Hematopoietic multipotent progenitor cell treated with erythropoietin and hydrocortisone succinate and interleukin-3 and kit ligand, for 15 days (in vitro differentiated cells): ENCODE data around the gene NEK11.
"Not testable (repeated sequence)": the region's sequence is repeated elsewhere in the genome, so short reads cannot be mapped to it uniquely, and the experiment has no call there.

Experiments used
- DNase-seq: peaks from one replicate; pipeline ENCODE4 v3.0.0-alpha.2; 2015; ENCODE audit warnings: low spot score

The NEK11 gene

DNA sequence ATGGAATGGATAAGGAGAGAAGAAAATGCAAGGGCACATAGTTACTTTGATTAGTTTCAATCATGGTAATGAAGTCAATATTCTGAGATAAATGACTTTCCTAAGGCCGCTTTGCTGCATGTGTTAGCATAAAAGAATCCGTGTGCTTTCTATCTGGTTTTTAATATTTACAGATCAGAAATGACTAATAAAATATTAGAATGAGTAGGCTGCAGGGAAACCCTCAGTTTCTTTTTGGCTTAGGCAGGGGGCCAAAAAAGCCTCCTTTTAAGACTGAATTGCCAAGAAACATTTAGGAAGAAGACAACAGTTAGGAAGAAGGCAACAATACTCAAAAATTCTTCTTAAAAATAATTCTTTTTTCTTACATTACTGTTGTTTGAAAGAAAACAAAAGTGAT, 11.6 kb downstream of the NEK11 start:
- DNase-seq: no peak

DNA sequence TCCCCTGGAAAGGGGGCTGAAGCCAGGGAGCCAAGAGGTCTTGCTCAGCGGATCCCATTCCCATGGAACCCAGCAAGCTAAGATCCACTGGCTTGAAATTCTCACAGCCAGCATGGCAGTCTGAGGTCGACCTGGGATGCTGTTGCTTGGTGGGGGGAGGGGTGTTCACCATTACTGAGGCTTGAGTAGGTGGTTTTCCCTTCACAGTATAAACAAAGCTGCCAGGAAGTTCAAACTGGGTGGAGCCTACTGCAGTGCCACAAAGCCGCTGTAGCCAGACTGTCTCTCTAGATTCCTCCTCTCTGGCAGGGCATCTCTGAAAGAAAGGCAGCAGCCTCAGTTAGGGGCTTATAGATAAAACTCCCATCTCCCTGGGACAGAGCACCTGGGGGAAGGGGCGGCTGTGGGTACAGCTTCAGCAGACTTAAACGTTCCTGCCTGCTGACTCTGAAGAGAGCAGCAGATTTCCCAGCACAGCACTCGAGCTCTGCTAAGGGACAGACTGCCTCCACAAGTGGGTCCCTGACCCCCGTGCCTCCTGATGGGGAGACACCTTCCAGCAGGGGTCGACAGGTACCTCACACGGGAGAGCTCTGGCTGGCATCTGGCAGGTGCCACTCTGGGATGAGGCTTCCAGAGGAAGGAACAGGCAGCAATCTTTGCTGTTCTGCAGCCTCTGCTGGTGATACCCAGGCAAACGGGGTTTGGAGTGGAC, 15.8 kb downstream of the NEK11 start:
- not testable (repeated sequence) for DNase-seq

- no peak for DNase-seq
These were observed 20.9 kb downstream of the NEK11 start for GRCh38 chr3:131047582-131047981.

- no peak for DNase-seq
These were observed 21.4 kb downstream of the NEK11 start for GRCh38 chr3:131048030-131048429.

DNA sequence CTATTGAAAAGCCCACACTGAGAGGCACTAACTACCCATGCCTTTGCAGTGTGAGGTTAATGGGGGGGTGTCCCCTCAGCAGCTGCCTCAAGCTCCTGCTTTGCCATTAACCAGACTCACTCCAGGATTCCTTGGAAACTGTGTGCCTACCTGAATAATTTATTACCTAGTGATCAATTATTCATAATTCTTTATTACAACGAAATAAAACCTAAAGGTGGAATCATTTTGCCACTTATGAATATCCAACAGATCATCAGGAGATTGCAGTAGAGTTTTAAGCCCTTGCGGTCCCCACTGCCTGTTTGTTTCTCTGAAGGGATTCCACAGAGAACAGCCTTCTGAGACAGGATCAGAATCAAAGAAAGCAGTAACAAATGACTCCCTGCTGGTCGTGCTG, 23.3 kb downstream of the NEK11 start:
- DNase-seq: no peak

GRCh38 chr3:131053043-131053859, 26.6 kb downstream of the NEK11 start:
- DNase-seq: no peak

GRCh38 chr3:131067983-131068382, 41.3 kb downstream of the NEK11 start:
- no peak for DNase-seq

DNA sequence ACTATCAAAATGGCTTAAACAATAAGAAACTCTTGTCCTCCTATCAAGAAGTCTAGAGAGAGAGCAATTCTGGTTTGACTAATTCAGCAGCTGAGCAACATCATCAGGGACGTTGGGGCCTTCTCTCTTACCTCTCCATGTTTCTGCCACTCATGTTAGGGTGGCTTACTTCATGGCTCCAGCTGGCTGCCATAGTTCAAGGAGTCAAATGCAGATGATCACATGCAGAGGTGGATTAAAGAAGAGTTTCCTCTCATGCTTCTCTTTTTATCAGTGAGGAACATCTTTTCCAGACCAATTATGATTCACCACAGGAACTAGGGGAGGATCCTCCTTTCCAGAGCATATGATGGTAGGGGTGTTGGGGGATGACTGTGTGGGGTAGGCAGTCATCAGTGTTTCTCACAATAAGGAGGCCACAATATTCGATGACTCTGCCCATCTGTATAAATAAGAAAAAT, 45.5 kb downstream of the NEK11 start:
- no peak for DNase-seq

DNA sequence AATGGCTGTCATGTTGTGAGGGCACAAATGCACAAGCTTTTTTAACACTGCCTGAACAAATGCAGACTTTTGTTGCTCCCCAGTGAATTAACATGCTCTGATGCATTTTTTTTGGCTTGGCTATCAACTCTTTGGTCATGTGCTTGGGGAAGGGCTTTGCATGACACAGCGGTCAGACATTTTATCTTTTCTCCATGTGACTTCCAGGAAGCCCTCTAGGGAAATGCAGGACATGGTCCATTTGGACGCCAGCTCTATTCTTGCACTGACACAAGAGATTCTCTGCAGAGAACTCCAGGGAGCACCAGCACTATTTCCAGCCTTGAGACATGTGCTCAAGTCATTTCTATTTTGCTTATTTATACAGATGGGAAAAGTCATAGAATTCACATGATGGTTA, 46.2 kb downstream of the NEK11 start:
- DNase-seq: no peak

DNA sequence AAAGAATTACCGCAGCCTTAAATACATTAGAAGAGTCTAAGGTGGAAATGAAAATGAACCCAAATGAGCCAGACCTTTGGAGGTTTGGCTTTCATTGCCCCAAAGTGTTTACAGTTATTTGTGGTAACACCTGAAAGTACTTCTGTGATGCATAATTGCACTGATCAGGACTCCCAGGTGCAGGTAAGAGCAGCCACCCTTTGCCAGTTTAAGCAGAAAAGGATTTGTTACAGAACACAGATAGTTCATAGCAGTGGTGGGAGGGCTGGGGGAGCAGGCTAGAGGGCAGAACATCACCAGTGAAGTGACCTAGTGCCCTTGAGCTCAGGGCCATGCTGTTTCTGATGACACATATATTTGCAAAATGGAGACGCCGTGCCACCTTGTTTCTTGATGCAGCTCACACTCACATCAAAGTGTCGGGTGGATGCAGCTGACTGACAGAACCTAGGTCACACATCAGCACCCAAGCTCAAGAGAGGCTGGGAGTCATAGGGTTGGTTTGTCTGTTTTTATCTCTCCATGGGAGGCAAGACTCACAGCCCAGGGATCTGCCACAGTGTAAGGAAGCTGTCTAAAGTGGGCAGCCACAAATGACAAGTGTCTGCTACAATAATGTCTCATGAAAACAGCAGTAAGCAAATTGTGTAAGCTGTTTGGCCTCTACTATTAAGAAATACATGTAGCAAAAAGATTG, 49.1 kb downstream of the NEK11 start:
- no peak for DNase-seq

- no peak for DNase-seq
These were observed 51.2 kb downstream of the NEK11 start for GRCh38 chr3:131077904-131078303.

DNA sequence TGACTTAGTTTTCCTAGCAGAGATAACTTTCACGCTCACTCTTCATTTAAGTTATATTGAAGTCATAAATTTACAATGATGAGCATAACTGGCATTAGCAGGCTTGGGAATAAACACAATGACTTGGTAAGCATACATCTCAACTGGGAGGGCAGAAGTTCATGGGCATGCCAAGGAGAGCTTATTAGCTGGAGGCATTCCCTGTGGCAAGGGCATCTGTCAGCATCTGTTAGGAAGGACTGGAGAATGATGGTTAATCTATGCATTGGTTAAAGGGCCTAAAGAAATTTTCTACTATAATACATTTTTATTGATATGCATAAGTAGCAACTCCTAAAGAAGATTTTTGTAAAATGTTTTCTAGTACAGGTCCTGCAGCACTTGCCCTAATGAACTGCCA, 52.4 kb downstream of the NEK11 start:
- no peak for DNase-seq

DNA sequence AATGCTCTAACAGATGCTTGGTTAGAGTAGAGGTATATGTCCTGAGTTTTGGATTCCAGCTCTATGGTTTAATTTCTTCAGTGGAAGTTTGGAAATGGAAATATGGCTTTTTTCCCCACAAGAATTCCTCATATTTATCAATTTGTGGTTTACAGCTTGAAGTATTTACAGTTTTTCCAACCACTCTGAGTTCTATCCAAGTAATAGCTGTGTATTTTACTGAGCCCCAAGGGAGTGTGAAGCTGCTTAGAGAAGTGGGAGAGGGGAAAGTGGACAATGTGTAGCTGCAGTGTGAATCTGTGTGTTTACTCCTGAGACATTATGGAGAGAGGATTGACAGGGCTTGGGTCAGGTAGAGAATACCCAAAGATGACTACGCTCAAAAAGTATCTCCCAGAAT, 54.5 kb downstream of the NEK11 start:
- DNase-seq: no peak

- no peak for DNase-seq
These were observed 55.6 kb downstream of the NEK11 start for GRCh38 chr3:131082246-131082645.

- DNase-seq: no peak
These were observed 56.5 kb downstream of the NEK11 start for GRCh38 chr3:131082871-131083863.

- DNase-seq: no peak
These were observed 65.1 kb downstream of the NEK11 start for GRCh38 chr3:131091768-131092167.

- DNase-seq: no peak
These were observed 81.2 kb downstream of the NEK11 start for GRCh38 chr3:131107637-131108433.

DNA sequence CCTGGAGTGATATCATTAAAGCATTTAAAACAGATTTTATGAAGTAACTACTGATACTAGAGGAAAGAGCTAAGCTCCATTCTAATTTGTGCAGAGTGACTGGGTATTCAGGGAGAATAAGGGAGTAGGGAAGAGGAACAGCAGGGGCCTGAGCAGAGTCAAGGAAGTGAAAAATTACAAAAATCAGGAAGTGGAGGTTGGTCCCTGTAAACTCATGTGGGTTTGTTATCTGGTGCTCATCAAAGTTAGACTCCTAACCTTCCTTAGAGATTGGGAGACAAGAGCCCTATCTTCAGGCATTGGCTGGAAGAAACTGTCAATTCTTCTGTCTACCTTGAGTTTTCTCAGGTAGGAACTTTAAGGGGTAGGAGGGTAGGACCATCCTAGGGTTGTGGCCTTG, 82.5 kb downstream of the NEK11 start:
- no peak for DNase-seq

DNA sequence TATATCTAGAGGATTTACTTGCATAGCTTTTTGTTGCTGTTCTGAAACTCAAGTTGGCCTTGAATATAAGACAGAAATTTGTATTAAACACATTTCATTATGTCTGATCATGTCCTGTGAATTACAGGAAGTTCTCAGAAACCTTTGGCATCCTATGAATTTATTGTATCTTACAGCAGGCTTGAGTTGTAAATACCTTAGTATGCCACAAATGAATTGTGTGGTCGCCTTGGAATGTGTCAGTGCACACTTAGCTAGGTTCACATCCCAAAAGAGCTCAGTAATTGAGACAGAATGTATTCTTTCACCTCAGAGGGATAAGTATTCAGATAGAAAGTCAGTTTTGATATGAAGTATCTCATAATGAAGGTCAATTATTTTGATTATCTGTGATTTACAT, 83.4 kb downstream of the NEK11 start:
- no peak for DNase-seq

GRCh38 chr3:131114256-131114655, 87.6 kb downstream of the NEK11 start:
- no peak for DNase-seq

GRCh38 chr3:131125684-131126083, 99.0 kb downstream of the NEK11 start:
- no peak for DNase-seq
